Measurements from ENCODE around the gene DDX6.
"Not testable (repeated sequence)": the region's sequence is repeated elsewhere in the genome, so short reads cannot be mapped to it uniquely, and the experiment has no call there.

GRCh38 chr11:118820025-118820379, 29.0 kb upstream of the DDX6 start:
- TF ChIP-seq EZH2 (IDR thresholded peaks at IDR 0.05; ENCODE audit: insufficient read depth, poor library complexity, severe bottlenecking); EZH2phosphoT487 (IDR thresholded peaks at IDR 0.05; ENCODE audit: insufficient read depth, low read depth): not testable (repeated sequence)

All from GM23248 (cell line).